ENCODE measurements around the gene UBE2G2.
"Not testable (repeated sequence)": the region's sequence is repeated elsewhere in the genome, so short reads cannot be mapped to it uniquely, and the experiment has no call there.

The UBE2G2 gene

GRCh38 chr21:44836666-44837471, 35.2 kb upstream of the UBE2G2 start:
- ChIA-PET POLR2A (no interaction called here), CTCF (no interaction called here)
- no peak for DNase-seq (ENCODE audit: extremely low spot score)
- TF ChIP-seq CTCF (IDR thresholded peaks at IDR 0.05; ENCODE audit: control extremely low read depth, extremely low read depth, low read depth, missing control alignments) = no peak

GRCh38 chr21:44836349-44836665, 34.7 kb upstream of the UBE2G2 start:
- CTCF ChIA-PET = no interaction called here
- no peak for TF ChIP-seq CTCF (IDR thresholded peaks at IDR 0.05; ENCODE audit: control extremely low read depth, extremely low read depth, low read depth, missing control alignments)
- POLR2A ChIA-PET = no interaction called here
- DNase-seq (ENCODE audit: extremely low spot score) = no peak

GRCh38 chr21:44835647-44835973, 34.0 kb upstream of the UBE2G2 start:
- ChIA-PET CTCF (no interaction called here), POLR2A (no interaction called here)
- no peak for DNase-seq (ENCODE audit: extremely low spot score)
- TF ChIP-seq CTCF (IDR thresholded peaks at IDR 0.05; ENCODE audit: control extremely low read depth, extremely low read depth, low read depth, missing control alignments) = no peak

GRCh38 chr21:44834951-44835646, 33.5 kb upstream of the UBE2G2 start:
- ChIA-PET CTCF (no interaction called here), POLR2A (no interaction called here)
- no peak for DNase-seq (ENCODE audit: extremely low spot score)
- no peak for TF ChIP-seq CTCF (IDR thresholded peaks at IDR 0.05; ENCODE audit: control extremely low read depth, extremely low read depth, low read depth, missing control alignments)

GRCh38 chr21:44834231-44834950, 32.8 kb upstream of the UBE2G2 start:
- no peak for DNase-seq (ENCODE audit: extremely low spot score)
- CTCF ChIA-PET = no interaction called here
- TF ChIP-seq CTCF (IDR thresholded peaks at IDR 0.05; ENCODE audit: control extremely low read depth, extremely low read depth, low read depth, missing control alignments) = no peak
- POLR2A ChIA-PET = no interaction called here

GRCh38 chr21:44833663-44834062, 32.0 kb upstream of the UBE2G2 start:
- CTCF ChIA-PET = no interaction called here
- no peak for TF ChIP-seq CTCF (IDR thresholded peaks at IDR 0.05; ENCODE audit: control extremely low read depth, extremely low read depth, low read depth, missing control alignments)
- no peak for DNase-seq (ENCODE audit: extremely low spot score)
- POLR2A ChIA-PET = no interaction called here

GRCh38 chr21:44832516-44833255, 31.1 kb upstream of the UBE2G2 start:
- CTCF ChIA-PET; DNase-seq (ENCODE audit: extremely low spot score); POLR2A ChIA-PET: not testable (repeated sequence)

All from GM10248 (cell line).